Tibial nerve (tissue), 4 donors: Measurements from ENCODE around the gene DGKI. TPM values are rescaled to one million over a fixed set of nuclear protein-coding genes. Genes with fewer than 3 reads are reported as not detected.

ENCODE experiments used
- DNase-seq, 2 donors: peaks; one replicate each; pipeline ENCODE4 v3.0.0-alpha.2; 2019; ENCODE audit warnings: low spot score in 2 of 2
- H3K27ac ChIP-seq, 4 donors: fragments of 200-600 bp; sonication (generic) in 3 of 4; one replicate each; pipeline ENCODE4 v1.5.1; 2017 to 2019; ENCODE audit warnings: mild to moderate bottlenecking in 1 of 4
- H3K27me3 ChIP-seq, 2 donors: fragments of 200-600 bp; sonication (generic) in 1 of 2; one replicate each; pipeline versions ENCODE4 v1.5.1 to v1.6.0; 2017 to 2019
- H3K36me3 ChIP-seq, 3 donors: fragments of 200-600 bp; sonication (generic); one replicate each; pipeline ENCODE4 v1.5.1; 2018 to 2019
- H3K4me1 ChIP-seq, 4 donors: fragments of 200-600 bp; sonication (generic) in 3 of 4; one replicate each; pipeline ENCODE4 v1.5.1; 2017 to 2019
- H3K4me3 ChIP-seq, 4 donors: fragments of 200-600 bp; sonication (generic) in 3 of 4; one replicate each; pipeline ENCODE4 v1.5.1; 2017 to 2019; ENCODE audit warnings: mild to moderate bottlenecking in 1 of 4, moderate library complexity in 1 of 4
- H3K9me3 ChIP-seq, 4 donors: fragments of 200-600 bp; sonication (generic) in 3 of 4; one replicate each; pipeline ENCODE4 v1.5.1; 2017 to 2019
- EP300 ChIP-seq, 2 donors: sonication (generic); formaldehyde crosslinking; IDR thresholded peaks; one replicate each; pipeline ENCODE4 v1.6.1; 2017; ENCODE audit warnings: antibody characterized with exemption in 2 of 2, mild to moderate bottlenecking in 1 of 2
- POLR2A ChIP-seq, 2 donors: fragments of 450-650 bp; IDR thresholded peaks; one replicate each; pipeline ENCODE4 v1.6.1; 2017; ENCODE audit warnings: antibody characterized with exemption in 2 of 2, mild to moderate bottlenecking in 2 of 2, moderate library complexity in 2 of 2
- WGBS, 2 donors: methylation state at CpG; one replicate each; pipeline ENCODE4 v1.1.5; 2018; 5-methylcytosine and 5-hydroxymethylcytosine counted together
- total RNA-seq, 4 donors: library from RNA; depleted of rRNA; stranded (reverse); fragments of >200 nt; gene quantifications; one replicate each; pipeline ENCODE4 v1.1.0, GENCODE V29; 2016
- TF ChIP-seq, protein P1 (sequence below), 5 experiments: fragments of 200-600 bp in 3 of 5; fragments of 450-650 bp in 2 of 5; sonication (generic) in 3 of 5; IDR thresholded peaks; one replicate each; pipeline ENCODE4 v1.5.1; 2016 to 2019; ENCODE audit warnings: antibody characterized with exemption in 5 of 5, mild to moderate bottlenecking in 3 of 5, moderate library complexity in 2 of 5

Gene DGKI
- total RNA-seq, 4 donors from 2014 or later = 0.21 to 2.7 (median 1.7) TPM

- TF ChIP-seq, protein P1, sequence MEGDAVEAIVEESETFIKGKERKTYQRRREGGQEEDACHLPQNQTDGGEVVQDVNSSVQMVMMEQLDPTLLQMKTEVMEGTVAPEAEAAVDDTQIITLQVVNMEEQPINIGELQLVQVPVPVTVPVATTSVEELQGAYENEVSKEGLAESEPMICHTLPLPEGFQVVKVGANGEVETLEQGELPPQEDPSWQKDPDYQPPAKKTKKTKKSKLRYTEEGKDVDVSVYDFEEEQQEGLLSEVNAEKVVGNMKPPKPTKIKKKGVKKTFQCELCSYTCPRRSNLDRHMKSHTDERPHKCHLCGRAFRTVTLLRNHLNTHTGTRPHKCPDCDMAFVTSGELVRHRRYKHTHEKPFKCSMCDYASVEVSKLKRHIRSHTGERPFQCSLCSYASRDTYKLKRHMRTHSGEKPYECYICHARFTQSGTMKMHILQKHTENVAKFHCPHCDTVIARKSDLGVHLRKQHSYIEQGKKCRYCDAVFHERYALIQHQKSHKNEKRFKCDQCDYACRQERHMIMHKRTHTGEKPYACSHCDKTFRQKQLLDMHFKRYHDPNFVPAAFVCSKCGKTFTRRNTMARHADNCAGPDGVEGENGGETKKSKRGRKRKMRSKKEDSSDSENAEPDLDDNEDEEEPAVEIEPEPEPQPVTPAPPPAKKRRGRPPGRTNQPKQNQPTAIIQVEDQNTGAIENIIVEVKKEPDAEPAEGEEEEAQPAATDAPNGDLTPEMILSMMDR (IDR thresholded peaks at IDR 0.05) = no peak
- no peak for TF ChIP-seq EP300 (IDR thresholded peaks at IDR 0.05)
- peaks cover 0 to 24% (median 5%) of the 10 kb centered on the region in 4 donors for H3K4me1 ChIP-seq
- DNase-seq = no peak
- H3K9me3 ChIP-seq = no peaks in the 10 kb centered on the region
- 50 to 55% methylated on average over 6 of the region's 6 CpGs for WGBS, 2 donors
- no peaks in the 10 kb centered on the region for H3K27me3 ChIP-seq
- no peak overlapping the region for H3K4me3 ChIP-seq
- no peaks in the 10 kb centered on the region for H3K36me3 ChIP-seq
- H3K27ac ChIP-seq = no peak overlapping the region
These were observed 191.0 kb downstream of the DGKI start for GRCh38 chr7:137655804-137656203.

GRCh38 chr7:137652721-137653120, 194.1 kb downstream of the DGKI start:
- TF ChIP-seq POLR2A (IDR thresholded peaks at IDR 0.05) (no peak), EP300 (IDR thresholded peaks at IDR 0.05) (no peak)
- TF ChIP-seq, protein P1 (IDR thresholded peaks at IDR 0.05) = no peak
- 41 to 42% methylated on average over 1 of the region's 1 CpG for WGBS, 2 donors

GRCh38 chr7:137647905-137648565, 198.7 kb downstream of the DGKI start:
- no peak for TF ChIP-seq POLR2A (IDR thresholded peaks at IDR 0.05)
- TF ChIP-seq, protein P1 (IDR thresholded peaks at IDR 0.05) = no peak
- Histone ChIP-seq H3K4me3 (no peak overlapping the region), H3K27me3 (no peaks in the 10 kb centered on the region), H3K4me1 (no peaks in the 10 kb centered on the region), H3K27ac (no peak overlapping the region), H3K36me3 (no peaks in the 10 kb centered on the region), H3K9me3 (no peaks in the 10 kb centered on the region)
- WGBS, 2 donors = 84 to 88% methylated on average over 3 of the region's 3 CpGs
- no peak for DNase-seq

More at GRCh38 chr7:137652721-137653120, 194.1 kb downstream of the DGKI start:
- Histone ChIP-seq H3K27me3 (no peaks in the 10 kb centered on the region), H3K27ac (no peak overlapping the region), H3K4me1 (peaks cover 0 to 21% (median 5%) of the 10 kb centered on the region in 4 donors), H3K4me3 (no peak overlapping the region), H3K36me3 (no peaks in the 10 kb centered on the region), H3K9me3 (no peaks in the 10 kb centered on the region)
- DNase-seq = no peak

DNA sequence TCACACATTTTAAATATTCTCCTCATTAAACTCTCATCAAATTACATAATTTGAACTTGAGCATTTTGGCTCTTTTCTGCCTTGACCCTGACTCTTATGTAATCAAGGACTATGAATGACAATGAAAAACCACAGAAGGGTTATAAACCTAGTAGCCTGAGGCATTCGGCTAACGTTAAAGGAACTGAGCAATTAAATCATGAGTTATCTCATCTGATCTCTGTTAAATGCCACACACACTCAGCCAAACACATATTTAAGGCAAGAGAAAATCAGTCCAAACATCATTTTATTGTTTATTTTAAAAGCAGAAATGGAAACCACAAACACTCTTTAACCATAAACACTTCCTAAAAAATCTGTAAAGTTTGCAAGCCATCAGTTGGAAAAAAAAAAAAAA, 204.3 kb downstream of the DGKI start:
- no peaks in the 10 kb centered on the region for H3K36me3 ChIP-seq
- no peaks in the 10 kb centered on the region for H3K4me1 ChIP-seq
- no peak overlapping the region for H3K4me3 ChIP-seq
- no peak overlapping the region for H3K27ac ChIP-seq
- H3K9me3 ChIP-seq = no peaks in the 10 kb centered on the region
- no peak for DNase-seq
- 19 to 25% methylated on average over 2 of the region's 2 CpGs for WGBS, 2 donors
- TF ChIP-seq EP300 (IDR thresholded peaks at IDR 0.05) (no peak), POLR2A (IDR thresholded peaks at IDR 0.05) (no peak)
- TF ChIP-seq, protein P1 (IDR thresholded peaks at IDR 0.05) = no peak
- H3K27me3 ChIP-seq = no peaks in the 10 kb centered on the region

DNA sequence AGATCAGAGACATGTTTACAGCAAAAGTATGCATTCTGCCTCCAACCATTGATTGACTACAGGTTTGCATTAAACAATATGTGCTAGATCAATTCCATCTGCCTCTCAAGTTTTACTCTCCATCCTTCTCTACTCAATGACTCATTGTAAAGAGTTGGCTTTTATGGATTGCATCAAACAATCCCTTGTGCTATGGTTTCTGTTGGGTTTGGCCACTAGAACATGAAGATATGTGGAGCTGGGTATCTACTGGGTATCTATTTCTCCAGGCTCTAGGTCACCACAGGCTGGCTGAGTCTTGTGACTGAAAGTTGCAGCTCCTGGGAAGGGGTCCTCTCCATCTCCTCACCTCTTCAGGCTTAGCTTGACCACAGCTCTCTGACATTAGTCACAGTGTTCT, 204.7 kb downstream of the DGKI start:
- no peaks in the 10 kb centered on the region for H3K36me3 ChIP-seq
- no peak overlapping the region for H3K27ac ChIP-seq
- no peaks in the 10 kb centered on the region for H3K9me3 ChIP-seq
- TF ChIP-seq POLR2A (IDR thresholded peaks at IDR 0.05) (no peak), EP300 (IDR thresholded peaks at IDR 0.05) (no peak)
- TF ChIP-seq, protein P1 (IDR thresholded peaks at IDR 0.05) = no peak
- DNase-seq = no peak
- H3K4me1 ChIP-seq = no peaks in the 10 kb centered on the region
- H3K4me3 ChIP-seq = no peak overlapping the region
- H3K27me3 ChIP-seq = no peaks in the 10 kb centered on the region
